ENCODE results near the gene PPAT. TPM values are rescaled to one million over a fixed set of nuclear protein-coding genes. Genes with fewer than 3 reads are reported as not detected.
"Not testable (repeated sequence)": the region's sequence is repeated elsewhere in the genome, so short reads cannot be mapped to it uniquely, and the experiment has no call there.

Gene PPAT
- total RNA-seq, 2 donors from 2014 or later: 25.6 to 32.7 TPM

DNA sequence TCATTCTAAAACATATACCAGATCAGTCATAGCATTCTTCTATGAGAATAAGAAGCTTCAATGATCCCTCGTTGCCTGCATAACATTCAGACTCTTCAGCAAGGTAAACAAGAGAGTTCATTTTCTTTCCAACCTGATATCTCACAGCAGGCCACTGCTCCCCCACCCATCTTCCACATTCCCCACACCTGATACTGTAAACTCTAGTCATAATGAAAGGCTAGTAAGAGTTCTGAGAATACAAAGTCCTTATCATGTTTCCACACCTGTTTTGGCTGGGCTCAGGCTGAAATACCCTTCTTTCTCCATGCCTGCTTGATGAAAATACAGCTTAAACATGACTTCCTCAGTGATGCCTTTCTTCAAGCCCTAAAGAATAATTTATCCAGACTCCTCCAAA lies 45.9 kb downstream of the PPAT start:
- no peak for DNase-seq
- Mint-ChIP-seq H3K9me3 (no peaks in the 10 kb centered on the region), H3K27me3 (ENCODE audit: low read depth) (no peaks in the 10 kb centered on the region), H3K27ac (peak overlapping the region; percentile 43), H3K36me3 (ENCODE audit: insufficient read depth in 2 of 2) (peaks cover 4 to 5% of the 10 kb centered on the region in 2 donors), H3K4me3 (peak overlapping the region; percentile 98 to 99), H3K4me1 (ENCODE audit: low read depth) (peaks cover 40% of the 10 kb centered on the region)
- no peak for ATAC-seq (replicated peaks in 1 of 2)

DNA sequence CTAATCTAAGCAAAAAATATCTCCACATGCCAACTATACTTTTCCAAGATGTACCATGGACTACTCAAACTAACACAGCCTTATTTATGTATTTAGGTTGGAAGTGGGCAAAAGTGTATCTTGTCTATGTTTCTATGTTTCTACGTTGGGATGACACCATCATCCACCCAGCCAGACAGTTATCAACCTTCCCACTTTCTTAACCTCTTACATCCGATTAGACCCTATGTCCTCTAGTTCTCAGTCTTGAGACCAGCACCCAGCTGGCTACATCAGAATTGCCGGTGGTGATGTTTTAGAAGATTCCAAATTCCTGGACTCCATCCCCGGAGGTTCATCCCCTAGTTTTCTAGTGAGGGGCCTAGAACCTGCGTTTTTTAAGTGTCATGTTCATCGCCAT lies 47.1 kb downstream of the PPAT start:
- Mint-ChIP-seq H3K36me3 (ENCODE audit: insufficient read depth in 2 of 2) (peaks cover 4 to 5% of the 10 kb centered on the region in 2 donors), H3K4me1 (ENCODE audit: low read depth) (peaks cover 40% of the 10 kb centered on the region), H3K27ac (peak overlapping the region; percentile 97), H3K9me3 (no peaks in the 10 kb centered on the region), H3K4me3 (peak overlapping the region; percentile 98 to 99), H3K27me3 (ENCODE audit: low read depth) (no peaks in the 10 kb centered on the region)
- no peak for DNase-seq
- no peak for ATAC-seq (replicated peaks in 1 of 2)

DNA sequence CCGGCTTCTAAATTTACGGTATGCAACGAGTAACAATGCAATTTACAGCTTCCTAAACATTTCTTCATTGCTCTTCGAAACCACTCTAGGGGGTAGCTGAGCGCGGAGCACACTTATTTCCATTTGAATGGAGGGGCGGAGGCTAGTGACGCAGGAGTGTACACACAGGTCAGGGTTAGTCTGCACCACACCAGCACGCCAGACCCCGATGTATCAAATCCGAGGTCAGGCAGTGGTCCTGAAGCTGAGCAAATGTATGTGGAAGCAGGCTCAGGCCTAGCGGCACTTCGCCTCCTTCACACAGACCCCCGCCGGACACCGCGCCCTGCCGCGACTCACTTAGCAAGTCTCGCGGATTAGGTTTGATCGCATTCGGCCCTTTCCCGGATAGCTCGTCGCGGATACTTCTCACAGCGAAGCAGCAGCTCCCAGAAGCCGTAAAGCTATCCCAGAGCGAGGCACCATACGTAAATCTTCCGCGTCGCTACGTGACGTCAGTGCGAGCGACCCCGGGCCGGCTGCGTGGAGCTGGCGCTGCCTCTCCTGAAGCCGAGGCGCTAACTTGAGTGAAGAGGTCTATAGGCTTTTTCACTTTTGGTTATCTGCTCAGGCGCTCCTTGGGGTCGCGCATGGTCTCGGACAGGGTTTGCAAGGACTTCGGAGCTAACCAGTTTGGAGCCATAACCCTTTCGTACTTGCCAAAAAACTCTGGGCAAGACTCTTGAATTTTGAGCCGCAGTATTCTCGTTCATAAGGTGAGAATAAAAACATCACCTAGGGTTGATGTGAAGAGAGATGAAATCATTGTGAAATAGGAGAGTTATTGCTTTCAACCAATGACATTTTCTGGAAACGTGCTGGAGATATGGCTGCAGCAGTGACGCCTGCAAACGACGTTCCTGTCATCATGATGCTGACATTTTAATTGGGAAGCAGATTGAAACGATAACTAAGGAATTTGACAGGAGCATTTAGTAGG lies 48.1 kb downstream of the PPAT start, which contains the start of gene AASDH:
Gene AASDH (minus strand): TSS at position 469 of the 979 bp plus-strand sequence. CDS start 3,192 bp downstream, outside the sequence.
- peak; percentile 93 to 95 for DNase-seq
- peak; percentile 94 to 95 for ATAC-seq (replicated peaks in 1 of 2)
- no peaks in the 10 kb centered on the region for H3K9me3 Mint-ChIP-seq
- peak within 1 kb of the TSS; percentile 98 to 99 for H3K4me3 Mint-ChIP-seq
- peak within 1 kb of the TSS; percentile 97 for H3K27ac Mint-ChIP-seq
- peaks cover 40% of the 10 kb centered on the region for H3K4me1 Mint-ChIP-seq (ENCODE audit: low read depth)
- peaks cover 4 to 5% of the 10 kb centered on the region in 2 donors for H3K36me3 Mint-ChIP-seq (ENCODE audit: insufficient read depth in 2 of 2)
- H3K27me3 Mint-ChIP-seq (ENCODE audit: low read depth): no peaks in the 10 kb centered on the region

DNA sequence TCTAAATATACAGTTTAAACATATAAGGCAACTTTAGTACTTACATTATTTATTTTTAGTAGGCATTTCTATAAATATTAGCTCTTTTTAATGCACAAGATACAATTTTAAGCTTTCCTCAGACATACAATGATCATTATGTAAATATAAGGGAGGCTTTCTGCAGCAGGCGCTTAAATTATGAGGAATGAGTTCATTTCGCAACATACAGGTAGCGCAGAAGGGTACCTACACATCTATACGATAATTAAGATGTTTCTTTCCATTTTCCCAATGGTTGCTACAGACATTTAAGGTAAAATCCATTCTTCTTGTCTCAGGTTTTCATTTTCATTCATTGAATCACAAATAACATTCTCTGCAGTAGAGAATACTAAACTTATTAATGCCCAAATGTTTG lies 49.3 kb downstream of the PPAT start:
- H3K27me3 Mint-ChIP-seq (ENCODE audit: low read depth): no peaks in the 10 kb centered on the region
- peaks cover 4 to 5% of the 10 kb centered on the region in 2 donors for H3K36me3 Mint-ChIP-seq (ENCODE audit: insufficient read depth in 2 of 2)
- no peak for ATAC-seq (replicated peaks in 1 of 2)

DNA sequence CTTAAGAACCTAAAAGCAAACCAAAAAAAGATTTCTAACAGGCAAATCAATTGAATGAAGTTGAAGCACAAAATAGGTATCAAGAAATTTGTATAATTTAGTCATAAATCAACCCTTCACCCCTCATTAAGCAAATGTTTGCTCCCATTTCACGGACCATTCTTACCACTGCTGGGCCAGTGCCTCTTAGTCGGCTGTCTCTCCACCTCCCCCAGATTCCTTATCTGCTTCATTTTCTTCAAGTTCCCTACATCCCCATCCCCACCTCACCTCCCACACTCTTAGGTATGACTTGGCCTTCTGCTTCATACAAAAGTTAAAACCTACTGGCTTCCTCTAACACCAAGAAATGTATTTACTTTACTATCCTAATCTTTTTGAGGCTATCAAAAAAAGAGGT lies 60.0 kb downstream of the PPAT start:
- no peak for ATAC-seq (replicated peaks in 1 of 2)
- no peaks in the 10 kb centered on the region for H3K9me3 Mint-ChIP-seq
- no peaks in the 10 kb centered on the region for H3K27me3 Mint-ChIP-seq (ENCODE audit: low read depth)
- no peak overlapping the region for H3K27ac Mint-ChIP-seq
- no peak for DNase-seq
- no peak overlapping the region for H3K4me3 Mint-ChIP-seq
- H3K36me3 Mint-ChIP-seq (ENCODE audit: insufficient read depth in 2 of 2): peaks cover 3 to 5% of the 10 kb centered on the region in 2 donors
- H3K4me1 Mint-ChIP-seq (ENCODE audit: low read depth): no peaks in the 10 kb centered on the region

More for the DNA sequence above, 49.3 kb downstream of the PPAT start:
- Mint-ChIP-seq H3K27ac (peak overlapping the region; percentile 97), H3K4me1 (ENCODE audit: low read depth) (peaks cover 40% of the 10 kb centered on the region), H3K9me3 (no peaks in the 10 kb centered on the region), H3K4me3 (peak overlapping the region; percentile 98 to 99)
- DNase-seq: no peak

DNA sequence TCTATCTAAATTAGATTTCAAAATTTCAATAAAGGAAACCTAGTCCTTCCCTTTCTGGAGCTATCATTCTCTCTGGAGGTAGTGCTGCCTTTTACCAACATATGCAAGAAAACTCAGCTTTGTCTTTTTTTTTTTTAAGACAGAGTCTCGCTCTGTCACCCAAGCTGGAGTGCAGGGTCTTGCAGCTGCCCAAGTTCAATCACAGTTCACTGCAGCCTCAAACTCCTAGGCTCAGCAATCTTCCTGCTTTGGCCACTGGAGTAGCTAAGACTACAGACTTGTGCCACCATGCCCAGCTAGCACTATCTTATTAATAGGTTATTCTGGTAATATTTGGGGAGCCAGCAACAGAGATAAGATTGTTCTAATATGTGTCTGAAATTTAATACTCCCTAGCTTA lies 60.5 kb downstream of the PPAT start:
- no peaks in the 10 kb centered on the region for H3K9me3 Mint-ChIP-seq
- H3K4me1 Mint-ChIP-seq (ENCODE audit: low read depth): no peaks in the 10 kb centered on the region
- no peaks in the 10 kb centered on the region for H3K27me3 Mint-ChIP-seq (ENCODE audit: low read depth)
- no peak overlapping the region for H3K27ac Mint-ChIP-seq
- ATAC-seq (replicated peaks in 1 of 2) (no peak), DNase-seq (no peak)
- H3K36me3 Mint-ChIP-seq (ENCODE audit: insufficient read depth in 2 of 2): peaks cover 3 to 8% of the 10 kb centered on the region in 2 donors
- no peak overlapping the region for H3K4me3 Mint-ChIP-seq

DNA sequence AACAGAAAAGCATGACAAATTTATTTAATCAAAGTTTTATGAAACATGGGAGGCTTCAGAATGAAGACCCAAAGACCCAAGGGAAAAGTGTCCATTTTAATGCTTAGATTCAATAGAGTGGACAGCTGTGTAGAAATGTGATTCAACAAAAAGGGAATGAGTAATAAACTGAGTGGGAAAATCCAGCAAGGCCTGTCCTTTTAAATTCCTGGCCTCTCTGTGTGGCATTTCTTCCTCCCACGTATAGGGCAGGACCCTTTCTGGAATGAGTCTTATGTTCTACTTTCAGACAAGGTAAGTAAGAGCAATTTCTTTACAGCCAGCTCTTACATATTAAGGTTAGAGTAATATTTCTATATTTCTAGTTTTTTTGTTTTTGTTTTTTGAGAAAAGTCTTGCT lies 62.6 kb downstream of the PPAT start:
- no peak for ATAC-seq (replicated peaks in 1 of 2)
- Mint-ChIP-seq H3K27ac (no peak overlapping the region), H3K4me3 (no peak overlapping the region), H3K4me1 (ENCODE audit: low read depth) (no peaks in the 10 kb centered on the region), H3K36me3 (ENCODE audit: insufficient read depth in 2 of 2) (peaks cover 5 to 15% of the 10 kb centered on the region in 2 donors), H3K27me3 (ENCODE audit: low read depth) (no peaks in the 10 kb centered on the region), H3K9me3 (no peaks in the 10 kb centered on the region)
- DNase-seq: no peak

DNA sequence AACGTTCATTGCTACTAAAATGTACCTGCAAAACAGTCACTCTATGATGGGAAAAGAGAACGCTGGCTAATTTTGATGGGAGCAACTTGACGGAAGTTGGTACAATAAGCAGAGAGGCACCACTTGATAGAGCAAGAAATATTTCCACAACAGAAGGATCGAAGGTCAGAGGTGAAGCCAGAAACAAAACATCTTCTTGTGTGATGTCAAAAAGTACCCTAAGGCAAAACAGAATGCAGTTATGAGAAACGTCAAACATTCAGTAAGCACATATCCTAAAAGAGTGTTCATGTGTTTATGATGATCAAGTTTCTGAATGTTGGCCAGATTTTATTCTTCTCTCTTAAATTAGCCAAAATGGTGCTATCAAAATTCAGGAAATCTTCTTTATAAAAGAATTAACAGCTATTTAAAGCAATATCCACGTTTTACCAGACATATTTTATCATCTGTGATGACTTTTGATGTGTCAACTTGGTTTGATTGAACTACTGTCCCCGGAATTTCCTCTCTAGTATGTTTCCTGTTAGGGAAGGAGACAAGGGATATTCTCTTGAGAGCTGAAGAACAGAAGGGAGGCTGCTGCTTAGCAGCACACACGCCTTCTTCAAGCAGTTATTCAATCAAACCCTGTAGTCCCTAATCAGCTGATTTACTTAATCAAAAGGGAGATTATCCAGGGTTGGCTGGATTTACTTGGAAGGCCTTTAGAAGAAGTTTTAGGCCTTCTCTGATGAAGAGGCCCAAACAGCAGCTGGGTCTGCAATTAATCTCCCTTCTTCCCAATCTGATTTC lies 63.8 kb downstream of the PPAT start:
- peaks cover 2 to 10% of the 10 kb centered on the region in 2 donors for H3K36me3 Mint-ChIP-seq (ENCODE audit: insufficient read depth in 2 of 2)
- H3K9me3 Mint-ChIP-seq: no peaks in the 10 kb centered on the region
- no peak for ATAC-seq (replicated peaks in 1 of 2)
- no peak overlapping the region for H3K27ac Mint-ChIP-seq
- no peaks in the 10 kb centered on the region for H3K27me3 Mint-ChIP-seq (ENCODE audit: low read depth)
- H3K4me1 Mint-ChIP-seq (ENCODE audit: low read depth): no peaks in the 10 kb centered on the region
- no peak for DNase-seq
- H3K4me3 Mint-ChIP-seq: no peak overlapping the region

DNA sequence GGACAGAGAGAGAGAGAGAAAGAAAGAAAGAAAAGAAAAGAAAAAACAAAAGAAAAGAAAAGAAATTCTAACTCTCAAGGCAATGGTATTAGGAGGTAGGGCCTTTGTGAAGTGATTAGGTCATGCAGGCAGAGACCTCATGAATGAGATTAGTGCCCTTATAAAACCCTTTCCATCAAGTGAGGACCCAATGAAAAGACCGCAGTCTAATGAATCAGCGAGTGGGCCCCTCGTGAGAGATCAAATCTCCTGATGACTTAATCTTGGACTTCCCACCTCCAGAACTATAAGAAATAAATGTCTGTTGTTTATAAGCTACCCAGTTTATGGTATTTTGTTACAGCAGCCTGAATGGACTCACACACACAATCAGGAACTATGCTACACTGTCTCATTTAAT lies 65.0 kb downstream of the PPAT start:
- no peaks in the 10 kb centered on the region for H3K9me3 Mint-ChIP-seq
- no peaks in the 10 kb centered on the region for H3K4me1 Mint-ChIP-seq (ENCODE audit: low read depth)
- no peak overlapping the region for H3K27ac Mint-ChIP-seq
- no peaks in the 10 kb centered on the region for H3K27me3 Mint-ChIP-seq (ENCODE audit: low read depth)
- ATAC-seq (replicated peaks in 1 of 2): no peak
- no peak for DNase-seq
- peaks cover 2 to 13% of the 10 kb centered on the region in 2 donors for H3K36me3 Mint-ChIP-seq (ENCODE audit: insufficient read depth in 2 of 2)
- H3K4me3 Mint-ChIP-seq: no peak overlapping the region

DNA sequence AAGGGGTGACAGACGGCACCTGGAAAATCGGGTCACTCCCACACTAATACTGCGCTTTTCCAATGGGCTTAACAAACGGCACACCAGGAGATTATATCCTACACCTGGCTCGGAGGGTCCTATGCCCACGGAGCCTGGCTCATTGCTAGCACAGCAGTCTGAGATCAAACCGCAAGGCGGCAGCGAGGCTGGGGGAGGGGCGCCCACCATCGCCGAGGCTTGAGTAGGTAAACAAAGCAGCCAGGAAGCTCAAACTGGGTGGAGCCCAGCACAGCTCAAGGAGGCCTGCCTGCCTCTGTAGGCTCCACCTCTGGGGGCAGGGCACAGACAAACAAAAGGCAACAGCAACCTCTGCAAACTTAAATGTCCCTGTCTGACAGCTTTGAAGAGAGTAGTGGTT lies 72.4 kb downstream of the PPAT start:
- not testable (repeated sequence) for DNase-seq; ATAC-seq (replicated peaks in 1 of 2); H3K27me3 Mint-ChIP-seq (ENCODE audit: low read depth); H3K4me1 Mint-ChIP-seq (ENCODE audit: low read depth); H3K27ac Mint-ChIP-seq; H3K9me3 Mint-ChIP-seq; H3K4me3 Mint-ChIP-seq
- peaks cover 2 to 22% of the 10 kb centered on the region in 2 donors for H3K36me3 Mint-ChIP-seq (ENCODE audit: insufficient read depth in 2 of 2)

DNA sequence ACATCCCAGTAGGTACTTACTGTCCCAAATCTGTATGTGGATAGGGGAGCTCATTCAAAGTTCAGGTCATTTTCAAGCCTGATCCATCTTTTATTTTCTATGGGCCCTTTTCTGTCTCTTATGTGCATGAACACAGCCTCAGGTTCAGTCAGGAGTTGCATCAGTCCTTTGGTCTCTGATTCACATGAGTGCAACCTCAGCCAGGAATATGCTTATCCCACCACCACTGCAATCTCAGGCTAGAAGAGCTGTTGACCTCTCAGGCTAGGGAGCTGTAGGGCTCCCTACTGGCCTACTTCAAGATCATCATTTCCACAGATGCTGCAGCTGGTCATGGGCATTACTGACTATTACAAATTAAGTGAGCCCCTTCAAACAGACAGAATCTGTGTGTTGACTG lies 75.3 kb downstream of the PPAT start:
- no peak for ATAC-seq (replicated peaks in 1 of 2)
- no peak overlapping the region for H3K4me3 Mint-ChIP-seq
- no peaks in the 10 kb centered on the region for H3K4me1 Mint-ChIP-seq (ENCODE audit: low read depth)
- H3K27me3 Mint-ChIP-seq (ENCODE audit: low read depth): no peaks in the 10 kb centered on the region
- DNase-seq: no peak
- H3K27ac Mint-ChIP-seq: no peak overlapping the region
- H3K36me3 Mint-ChIP-seq (ENCODE audit: insufficient read depth in 2 of 2): peaks cover 4 to 18% of the 10 kb centered on the region in 2 donors
- H3K9me3 Mint-ChIP-seq: peaks cover 2% of the 10 kb centered on the region in 2 donors

DNA sequence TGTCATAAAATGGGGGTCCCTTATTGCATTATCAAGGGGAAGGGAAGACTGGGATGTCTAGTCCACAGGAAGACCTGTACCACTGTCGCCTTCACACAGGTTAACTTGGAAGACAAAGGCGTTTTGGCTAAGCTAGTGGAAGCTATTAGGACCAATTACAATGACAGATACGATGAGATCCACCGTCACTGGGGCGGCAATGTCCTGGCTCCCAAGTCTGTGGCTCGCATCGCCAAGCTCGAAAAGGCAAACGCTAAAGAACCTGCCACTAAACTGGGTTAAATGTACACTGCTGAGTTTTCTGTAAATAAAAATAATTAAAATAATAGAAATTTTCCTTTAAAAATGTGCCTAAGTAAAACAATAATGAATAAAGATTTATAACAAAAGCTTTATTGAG lies 78.8 kb downstream of the PPAT start:
- H3K9me3 Mint-ChIP-seq: no peaks in the 10 kb centered on the region
- no peak for ATAC-seq (replicated peaks in 1 of 2)
- H3K36me3 Mint-ChIP-seq (ENCODE audit: insufficient read depth in 2 of 2): peaks cover 2% of the 10 kb centered on the region in 2 donors
- H3K27me3 Mint-ChIP-seq (ENCODE audit: low read depth): no peaks in the 10 kb centered on the region
- H3K27ac Mint-ChIP-seq: no peak overlapping the region
- no peaks in the 10 kb centered on the region for H3K4me1 Mint-ChIP-seq (ENCODE audit: low read depth)
- H3K4me3 Mint-ChIP-seq: no peak overlapping the region
- DNase-seq: no peak

DNA sequence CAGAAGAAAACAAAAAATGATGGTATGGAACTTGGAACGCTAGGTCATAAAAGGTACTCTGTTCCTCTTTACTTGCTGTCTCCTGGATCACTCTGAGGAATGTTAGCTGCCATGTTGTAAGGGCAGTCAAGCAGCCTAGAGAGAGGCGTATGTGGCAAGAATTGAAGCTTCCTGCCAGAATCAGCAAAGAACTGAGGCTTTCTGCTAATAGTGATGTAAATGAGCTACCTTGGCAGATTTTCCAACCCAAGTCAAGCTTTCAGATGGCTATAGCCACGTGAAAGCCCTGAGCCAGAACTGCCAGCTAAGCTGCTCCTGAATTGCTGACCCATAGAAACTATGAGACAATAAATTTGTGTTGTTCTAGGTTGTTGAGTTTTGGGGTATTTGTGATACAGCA lies 86.8 kb downstream of the PPAT start:
- Mint-ChIP-seq H3K27ac (no peak overlapping the region), H3K36me3 (ENCODE audit: insufficient read depth in 2 of 2) (peaks cover 2 to 4% of the 10 kb centered on the region in 2 donors), H3K4me3 (no peak overlapping the region), H3K4me1 (ENCODE audit: low read depth) (no peaks in the 10 kb centered on the region), H3K9me3 (no peaks in the 10 kb centered on the region), H3K27me3 (ENCODE audit: low read depth) (no peaks in the 10 kb centered on the region)
- DNase-seq: no peak
- no peak for ATAC-seq (replicated peaks in 1 of 2)

Measured in activated T-cell treated with anti-CD3 and anti-CD28 coated beads, Interleukin-2, amount 50 U/mL, for 72 hours (primary cell).